ENCODE results near the gene PUSL1.

PUSL1 gene

DNA sequence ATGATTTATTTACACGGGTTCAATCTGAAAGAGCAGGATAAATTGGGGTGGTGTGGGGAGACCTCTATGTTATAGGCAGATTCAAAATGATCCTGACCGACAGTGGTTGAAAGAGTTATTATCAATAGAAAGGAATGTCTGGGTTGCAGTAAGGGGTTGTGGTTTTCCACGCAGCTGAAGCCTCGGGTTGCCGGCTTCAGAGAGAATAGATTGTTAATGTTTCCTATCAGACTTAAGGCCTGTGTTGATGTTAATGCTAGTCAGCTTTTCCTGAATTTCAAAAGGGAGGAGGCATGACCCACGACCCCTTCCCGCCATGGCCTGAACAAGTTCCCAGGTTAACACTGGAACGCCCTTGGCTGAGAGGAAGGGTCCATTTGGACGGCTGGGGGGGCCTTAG lies 32.6 kb upstream of the PUSL1 start:
- Histone ChIP-seq H3K4me3 (replicated peaks; ENCODE audit: insufficient read depth, low read length) (no peak overlapping the region), H3K27me3 (ENCODE audit: insufficient read depth, poor library complexity, severe bottlenecking) (no peaks in the 10 kb centered on the region), H3K27ac (replicated peaks) (no peak overlapping the region)
- TF ChIP-seq, protein P1, sequence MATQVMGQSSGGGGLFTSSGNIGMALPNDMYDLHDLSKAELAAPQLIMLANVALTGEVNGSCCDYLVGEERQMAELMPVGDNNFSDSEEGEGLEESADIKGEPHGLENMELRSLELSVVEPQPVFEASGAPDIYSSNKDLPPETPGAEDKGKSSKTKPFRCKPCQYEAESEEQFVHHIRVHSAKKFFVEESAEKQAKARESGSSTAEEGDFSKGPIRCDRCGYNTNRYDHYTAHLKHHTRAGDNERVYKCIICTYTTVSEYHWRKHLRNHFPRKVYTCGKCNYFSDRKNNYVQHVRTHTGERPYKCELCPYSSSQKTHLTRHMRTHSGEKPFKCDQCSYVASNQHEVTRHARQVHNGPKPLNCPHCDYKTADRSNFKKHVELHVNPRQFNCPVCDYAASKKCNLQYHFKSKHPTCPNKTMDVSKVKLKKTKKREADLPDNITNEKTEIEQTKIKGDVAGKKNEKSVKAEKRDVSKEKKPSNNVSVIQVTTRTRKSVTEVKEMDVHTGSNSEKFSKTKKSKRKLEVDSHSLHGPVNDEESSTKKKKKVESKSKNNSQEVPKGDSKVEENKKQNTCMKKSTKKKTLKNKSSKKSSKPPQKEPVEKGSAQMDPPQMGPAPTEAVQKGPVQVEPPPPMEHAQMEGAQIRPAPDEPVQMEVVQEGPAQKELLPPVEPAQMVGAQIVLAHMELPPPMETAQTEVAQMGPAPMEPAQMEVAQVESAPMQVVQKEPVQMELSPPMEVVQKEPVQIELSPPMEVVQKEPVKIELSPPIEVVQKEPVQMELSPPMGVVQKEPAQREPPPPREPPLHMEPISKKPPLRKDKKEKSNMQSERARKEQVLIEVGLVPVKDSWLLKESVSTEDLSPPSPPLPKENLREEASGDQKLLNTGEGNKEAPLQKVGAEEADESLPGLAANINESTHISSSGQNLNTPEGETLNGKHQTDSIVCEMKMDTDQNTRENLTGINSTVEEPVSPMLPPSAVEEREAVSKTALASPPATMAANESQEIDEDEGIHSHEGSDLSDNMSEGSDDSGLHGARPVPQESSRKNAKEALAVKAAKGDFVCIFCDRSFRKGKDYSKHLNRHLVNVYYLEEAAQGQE (IDR thresholded peaks at IDR 0.05; ENCODE audit: insufficient replicate concordance, low read depth) = no peak
- TF ChIP-seq, protein P2, sequence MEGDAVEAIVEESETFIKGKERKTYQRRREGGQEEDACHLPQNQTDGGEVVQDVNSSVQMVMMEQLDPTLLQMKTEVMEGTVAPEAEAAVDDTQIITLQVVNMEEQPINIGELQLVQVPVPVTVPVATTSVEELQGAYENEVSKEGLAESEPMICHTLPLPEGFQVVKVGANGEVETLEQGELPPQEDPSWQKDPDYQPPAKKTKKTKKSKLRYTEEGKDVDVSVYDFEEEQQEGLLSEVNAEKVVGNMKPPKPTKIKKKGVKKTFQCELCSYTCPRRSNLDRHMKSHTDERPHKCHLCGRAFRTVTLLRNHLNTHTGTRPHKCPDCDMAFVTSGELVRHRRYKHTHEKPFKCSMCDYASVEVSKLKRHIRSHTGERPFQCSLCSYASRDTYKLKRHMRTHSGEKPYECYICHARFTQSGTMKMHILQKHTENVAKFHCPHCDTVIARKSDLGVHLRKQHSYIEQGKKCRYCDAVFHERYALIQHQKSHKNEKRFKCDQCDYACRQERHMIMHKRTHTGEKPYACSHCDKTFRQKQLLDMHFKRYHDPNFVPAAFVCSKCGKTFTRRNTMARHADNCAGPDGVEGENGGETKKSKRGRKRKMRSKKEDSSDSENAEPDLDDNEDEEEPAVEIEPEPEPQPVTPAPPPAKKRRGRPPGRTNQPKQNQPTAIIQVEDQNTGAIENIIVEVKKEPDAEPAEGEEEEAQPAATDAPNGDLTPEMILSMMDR (IDR thresholded peaks at IDR 0.05; ENCODE audit: insufficient read depth, low read length) = no peak
- no peak for TF ChIP-seq GABPA (IDR thresholded peaks at IDR 0.05; ENCODE audit: low read depth)
- no peak for TF ChIP-seq SPI1 (IDR thresholded peaks at IDR 0.05; ENCODE audit: borderline replicate concordance, low read depth)
- no peak for TF ChIP-seq POLR2AphosphoS5 (IDR thresholded peaks at IDR 0.05; ENCODE audit: low read depth)
- no peak for DNase-seq (ENCODE audit: low read depth in 1 of 2, low spot score in 1 of 2)

DNA sequence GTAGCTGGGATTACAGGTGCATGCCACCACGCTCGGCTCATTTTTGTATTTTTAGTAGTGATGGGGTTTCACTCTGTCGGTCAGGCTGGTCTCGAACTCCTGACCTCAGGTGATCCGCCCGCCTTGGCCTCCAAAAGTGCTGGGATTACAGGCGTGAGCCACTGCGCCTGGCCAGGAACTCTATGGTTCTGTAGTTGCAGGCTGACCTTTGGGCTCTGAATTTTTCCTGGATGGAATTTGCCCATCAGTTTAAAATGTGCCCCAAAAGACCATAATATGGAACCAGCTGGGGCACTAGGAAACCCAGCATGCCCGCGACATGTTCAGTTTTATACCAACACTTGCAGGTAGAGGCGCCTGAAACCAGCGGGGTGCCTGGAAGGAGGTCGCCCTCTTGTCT lies 29.8 kb upstream of the PUSL1 start:
- Histone ChIP-seq H3K27ac (replicated peaks) (no peak overlapping the region), H3K27me3 (ENCODE audit: insufficient read depth, poor library complexity, severe bottlenecking) (no peaks in the 10 kb centered on the region), H3K4me3 (replicated peaks; ENCODE audit: insufficient read depth, low read length) (no peak overlapping the region)
- TF ChIP-seq POLR2AphosphoS5 (IDR thresholded peaks at IDR 0.05; ENCODE audit: low read depth) (no peak), SPI1 (IDR thresholded peaks at IDR 0.05; ENCODE audit: borderline replicate concordance, low read depth) (no peak), GABPA (IDR thresholded peaks at IDR 0.05; ENCODE audit: low read depth) (no peak)
- TF ChIP-seq, protein P2 (IDR thresholded peaks at IDR 0.05; ENCODE audit: insufficient read depth, low read length) = no peak
- TF ChIP-seq, protein P1 (IDR thresholded peaks at IDR 0.05; ENCODE audit: insufficient replicate concordance, low read depth) = no peak
- no peak for DNase-seq (ENCODE audit: low read depth in 1 of 2, low spot score in 1 of 2)

DNA sequence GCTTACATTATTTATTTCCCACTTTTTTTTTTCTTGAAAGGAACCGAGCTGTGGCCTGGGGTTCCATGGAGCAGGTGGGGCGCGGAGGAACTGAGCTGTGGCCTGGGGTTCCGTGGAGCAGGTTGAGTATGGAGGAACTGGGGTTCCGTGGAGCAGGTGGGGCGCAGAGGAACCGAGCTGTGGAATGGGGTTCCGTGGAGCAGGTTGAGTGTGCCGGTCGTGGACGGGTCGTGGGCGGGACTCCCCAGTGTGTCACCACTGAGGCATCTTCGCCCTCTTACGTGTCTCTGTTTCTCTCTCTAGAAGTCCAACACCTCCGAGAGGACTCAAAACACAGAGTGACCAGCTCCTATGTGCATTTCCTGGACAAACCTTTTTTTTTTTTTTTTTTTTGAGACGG lies 29.4 kb upstream of the PUSL1 start:
- Histone ChIP-seq H3K27me3 (ENCODE audit: insufficient read depth, poor library complexity, severe bottlenecking) (no peaks in the 10 kb centered on the region), H3K4me3 (replicated peaks; ENCODE audit: insufficient read depth, low read length) (no peak overlapping the region), H3K27ac (replicated peaks) (no peak overlapping the region)
- DNase-seq (ENCODE audit: low read depth in 1 of 2, low spot score in 1 of 2) = no peak
- TF ChIP-seq, protein P1 (IDR thresholded peaks at IDR 0.05; ENCODE audit: insufficient replicate concordance, low read depth) = no peak
- TF ChIP-seq POLR2AphosphoS5 (IDR thresholded peaks at IDR 0.05; ENCODE audit: low read depth) = no peak
- TF ChIP-seq, protein P2 (IDR thresholded peaks at IDR 0.05; ENCODE audit: insufficient read depth, low read length) = no peak
- TF ChIP-seq SPI1 (IDR thresholded peaks at IDR 0.05; ENCODE audit: borderline replicate concordance, low read depth) = no peak
- TF ChIP-seq GABPA (IDR thresholded peaks at IDR 0.05; ENCODE audit: low read depth) = no peak
